ENCODE data around the gene PSTK.

Gene PSTK

DNA sequence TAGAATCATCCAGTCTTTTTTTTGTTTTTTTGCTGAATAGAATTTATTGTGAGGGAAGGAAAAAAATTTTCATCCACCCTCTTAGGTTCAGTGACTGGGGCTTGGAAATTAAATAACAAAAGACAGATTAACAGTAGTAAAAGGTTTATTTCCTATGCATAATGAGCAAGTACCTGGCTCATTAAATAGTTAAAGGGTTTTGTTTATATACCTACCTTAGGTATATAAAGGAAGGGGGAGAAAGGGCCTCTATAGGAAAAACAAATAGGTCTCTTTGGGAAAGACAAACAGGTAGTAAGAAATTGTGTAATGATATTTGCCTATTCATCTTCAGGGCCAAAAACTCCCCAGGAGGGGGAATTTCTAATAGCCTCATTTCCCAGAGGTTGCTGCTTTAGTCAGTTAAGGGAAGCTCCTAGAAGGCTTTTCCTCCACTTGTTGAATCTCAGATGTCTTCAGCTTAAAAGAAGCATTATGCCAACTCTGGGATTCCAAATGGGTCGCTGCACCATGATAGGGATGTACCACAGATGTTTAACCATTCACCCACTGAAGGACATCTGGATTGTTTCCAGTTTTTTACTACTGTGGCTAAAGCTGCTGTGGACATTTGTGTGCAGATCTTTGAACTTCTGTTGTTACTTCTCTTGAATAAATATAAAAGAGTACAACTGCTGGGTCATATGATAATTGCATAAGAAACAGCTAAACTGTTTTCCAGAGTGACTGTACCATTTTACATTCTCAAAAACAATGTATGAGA lies 39.9 kb downstream of the PSTK start:
- no peak overlapping the region for H2AFZ ChIP-seq (ENCODE audit: low read depth, low read length)
- no peaks in the 10 kb centered on the region for H3K4me1 ChIP-seq (ENCODE audit: insufficient read depth, low read length)
- no peak overlapping the region for H3K9ac ChIP-seq (ENCODE audit: low read depth, low read length)
- H4K20me1 ChIP-seq (ENCODE audit: insufficient read depth, low read length), result no peaks in the 10 kb centered on the region; the same call in 1 of the 2 replicates
- ATAC-seq (ENCODE audit: insufficient read depth, low read depth), result no peak
- no peak overlapping the region for H3K27ac ChIP-seq (ENCODE audit: low read length)
- no peaks in the 10 kb centered on the region for H3K36me3 ChIP-seq (ENCODE audit: insufficient read depth, low read length)
- H3K27me3 ChIP-seq (ENCODE audit: insufficient read depth, low read length, poor library complexity), result no peaks in the 10 kb centered on the region
- DNase-seq, result no peak
- H3K4me3 ChIP-seq (ENCODE audit: low read depth in 1 of 2, low read length in 2 of 2), result no peak overlapping the region
- TF ChIP-seq EZH2 (IDR thresholded peaks at IDR 0.05; ENCODE audit: borderline replicate concordance, low read depth, low read length, severe bottlenecking), result no peak
- TF ChIP-seq, protein P1, sequence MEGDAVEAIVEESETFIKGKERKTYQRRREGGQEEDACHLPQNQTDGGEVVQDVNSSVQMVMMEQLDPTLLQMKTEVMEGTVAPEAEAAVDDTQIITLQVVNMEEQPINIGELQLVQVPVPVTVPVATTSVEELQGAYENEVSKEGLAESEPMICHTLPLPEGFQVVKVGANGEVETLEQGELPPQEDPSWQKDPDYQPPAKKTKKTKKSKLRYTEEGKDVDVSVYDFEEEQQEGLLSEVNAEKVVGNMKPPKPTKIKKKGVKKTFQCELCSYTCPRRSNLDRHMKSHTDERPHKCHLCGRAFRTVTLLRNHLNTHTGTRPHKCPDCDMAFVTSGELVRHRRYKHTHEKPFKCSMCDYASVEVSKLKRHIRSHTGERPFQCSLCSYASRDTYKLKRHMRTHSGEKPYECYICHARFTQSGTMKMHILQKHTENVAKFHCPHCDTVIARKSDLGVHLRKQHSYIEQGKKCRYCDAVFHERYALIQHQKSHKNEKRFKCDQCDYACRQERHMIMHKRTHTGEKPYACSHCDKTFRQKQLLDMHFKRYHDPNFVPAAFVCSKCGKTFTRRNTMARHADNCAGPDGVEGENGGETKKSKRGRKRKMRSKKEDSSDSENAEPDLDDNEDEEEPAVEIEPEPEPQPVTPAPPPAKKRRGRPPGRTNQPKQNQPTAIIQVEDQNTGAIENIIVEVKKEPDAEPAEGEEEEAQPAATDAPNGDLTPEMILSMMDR (IDR thresholded peaks at IDR 0.05; ENCODE audit: borderline replicate concordance, extremely low read depth, low read length, poor library complexity, severe bottlenecking), result no peak
- no peaks in the 10 kb centered on the region for H3K9me3 ChIP-seq (ENCODE audit: insufficient read depth, low read length, severe bottlenecking)
- H3K79me2 ChIP-seq (ENCODE audit: insufficient read depth, low read length), result no peaks in the 10 kb centered on the region
- H3K4me2 ChIP-seq (ENCODE audit: insufficient read depth, low read length), result no peak overlapping the region

DNA sequence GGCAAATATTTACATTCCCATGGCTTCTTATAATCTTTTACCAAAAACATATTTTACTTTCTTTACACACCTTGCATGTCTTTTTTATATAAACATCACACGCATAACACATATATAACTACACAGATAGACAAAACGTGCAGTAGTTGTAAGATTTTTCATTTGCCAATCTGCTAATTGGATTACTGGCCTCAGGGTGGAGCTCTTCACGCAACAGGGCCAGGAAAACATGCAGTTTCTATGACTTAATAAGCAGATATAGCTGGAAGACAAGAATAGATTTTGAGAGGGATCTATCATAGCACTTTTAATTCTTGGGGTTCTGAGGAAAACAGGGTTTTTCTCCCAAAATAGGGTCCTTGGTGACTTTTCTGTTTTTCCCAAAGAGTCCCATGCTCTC lies 41.3 kb downstream of the PSTK start:
- no peak for ATAC-seq (ENCODE audit: insufficient read depth, low read depth)
- no peak overlapping the region for H2AFZ ChIP-seq (ENCODE audit: low read depth, low read length)
- no peaks in the 10 kb centered on the region for H3K36me3 ChIP-seq (ENCODE audit: insufficient read depth, low read length)
- H3K9ac ChIP-seq (ENCODE audit: low read depth, low read length), result no peak overlapping the region
- no peaks in the 10 kb centered on the region for H3K27me3 ChIP-seq (ENCODE audit: insufficient read depth, low read length, poor library complexity)
- no peak overlapping the region for H3K4me3 ChIP-seq (ENCODE audit: low read depth in 1 of 2, low read length in 2 of 2)
- H3K79me2 ChIP-seq (ENCODE audit: insufficient read depth, low read length), result no peaks in the 10 kb centered on the region
- no peaks in the 10 kb centered on the region for H3K9me3 ChIP-seq (ENCODE audit: insufficient read depth, low read length, severe bottlenecking)
- no peak overlapping the region for H3K4me2 ChIP-seq (ENCODE audit: insufficient read depth, low read length)
- no peaks in the 10 kb centered on the region for H3K4me1 ChIP-seq (ENCODE audit: insufficient read depth, low read length)
- H4K20me1 ChIP-seq (ENCODE audit: insufficient read depth, low read length), result no peaks in the 10 kb centered on the region; the same call in 1 of the 2 replicates
- DNase-seq, result no peak
- H3K27ac ChIP-seq (ENCODE audit: low read length), result no peak overlapping the region
- TF ChIP-seq EZH2 (IDR thresholded peaks at IDR 0.05; ENCODE audit: borderline replicate concordance, low read depth, low read length, severe bottlenecking), result no peak
- TF ChIP-seq, protein P1 (IDR thresholded peaks at IDR 0.05; ENCODE audit: borderline replicate concordance, extremely low read depth, low read length, poor library complexity, severe bottlenecking), result peak; percentile 56

DNA sequence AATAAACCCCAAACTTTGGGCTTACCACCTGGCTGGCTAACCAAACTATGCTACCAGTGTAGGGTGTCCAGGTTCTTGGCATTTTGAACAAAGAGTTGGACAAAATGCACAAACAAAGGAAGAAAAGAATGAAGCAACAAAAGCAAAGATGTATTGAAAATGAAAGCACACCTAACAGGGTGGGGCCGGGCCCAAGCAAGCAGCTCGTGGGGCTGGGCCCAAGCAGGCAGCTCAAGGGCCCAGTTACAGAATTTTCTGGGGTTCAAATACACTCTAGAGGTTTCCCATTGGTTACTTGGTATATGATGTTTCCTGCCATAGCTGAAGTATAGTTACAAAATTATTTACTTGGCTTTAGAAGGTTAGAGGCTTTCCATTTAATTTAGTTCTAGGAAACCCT lies 44.3 kb downstream of the PSTK start:
- H3K9ac ChIP-seq (ENCODE audit: low read depth, low read length), result no peak overlapping the region
- no peak overlapping the region for H2AFZ ChIP-seq (ENCODE audit: low read depth, low read length)
- no peaks in the 10 kb centered on the region for H4K20me1 ChIP-seq (ENCODE audit: insufficient read depth, low read length)
- no peaks in the 10 kb centered on the region for H3K79me2 ChIP-seq (ENCODE audit: insufficient read depth, low read length)
- DNase-seq, result no peak
- no peak overlapping the region for H3K4me3 ChIP-seq (ENCODE audit: low read depth in 1 of 2, low read length in 2 of 2)
- no peaks in the 10 kb centered on the region for H3K9me3 ChIP-seq (ENCODE audit: insufficient read depth, low read length, severe bottlenecking)
- ATAC-seq (ENCODE audit: insufficient read depth, low read depth), result no peak
- H3K4me1 ChIP-seq (ENCODE audit: insufficient read depth, low read length), result no peaks in the 10 kb centered on the region
- TF ChIP-seq, protein P1 (IDR thresholded peaks at IDR 0.05; ENCODE audit: borderline replicate concordance, extremely low read depth, low read length, poor library complexity, severe bottlenecking), result no peak
- no peak for TF ChIP-seq EZH2 (IDR thresholded peaks at IDR 0.05; ENCODE audit: borderline replicate concordance, low read depth, low read length, severe bottlenecking)
- no peaks in the 10 kb centered on the region for H3K36me3 ChIP-seq (ENCODE audit: insufficient read depth, low read length)
- H3K27ac ChIP-seq (ENCODE audit: low read length), result no peak overlapping the region
- no peaks in the 10 kb centered on the region for H3K27me3 ChIP-seq (ENCODE audit: insufficient read depth, low read length, poor library complexity)
- H3K4me2 ChIP-seq (ENCODE audit: insufficient read depth, low read length), result no peak overlapping the region
